Measurements from ENCODE around the gene PTCD1. TPM values are rescaled to one million over a fixed set of nuclear protein-coding genes. Genes with fewer than 3 reads are reported as not detected.
"Not testable (repeated sequence)": the region's sequence is repeated elsewhere in the genome, so short reads cannot be mapped to it uniquely, and the experiment has no call there.

Gene PTCD1
- total and polyA plus RNA-seq, 9 donors, result 3.5 to 8.3 (median 7.3) TPM

DNA sequence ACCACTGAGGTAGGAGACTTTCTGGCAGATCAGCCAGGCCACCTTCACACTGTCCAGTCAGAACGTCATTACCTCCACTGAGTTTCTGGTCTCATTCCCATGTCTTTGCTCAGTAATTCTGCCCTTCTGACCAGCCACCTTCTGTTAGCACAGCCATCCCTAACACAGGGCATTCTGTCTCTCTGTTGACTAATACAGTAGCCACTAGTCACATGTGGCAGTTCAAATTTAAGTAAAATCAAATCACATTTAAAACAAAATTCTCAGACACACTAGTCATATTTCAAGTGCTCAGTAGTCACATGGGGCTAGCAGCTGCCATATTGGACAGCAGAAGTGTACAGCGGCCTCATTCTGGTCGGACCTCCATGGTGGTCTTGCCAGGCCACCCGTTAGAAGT, 7.5 kb upstream of the PTCD1 start:
- Histone ChIP-seq H3K27me3 (no peaks in the 10 kb centered on the region), H3K9me3 (no peaks in the 10 kb centered on the region), H3K4me1 (ENCODE audit: insufficient read depth) (peaks cover 6% of the 10 kb centered on the region), H3K4me3 (no peak overlapping the region), H3K36me3 (no peaks in the 10 kb centered on the region), H3K27ac (no peak overlapping the region)
- 85 to 87% (median 85%) methylated on average over 4 of the region's 4 CpGs for WGBS, 3 donors
- TF ChIP-seq CTCF (IDR thresholded peaks at IDR 0.05) (no peak), EP300 (IDR thresholded peaks at IDR 0.05) (no peak), POLR2A (IDR thresholded peaks at IDR 0.05) (no peak)
- intact Hi-C loops (cut with DNase I), result no loop called here
- DNase-seq, result no peak

DNA sequence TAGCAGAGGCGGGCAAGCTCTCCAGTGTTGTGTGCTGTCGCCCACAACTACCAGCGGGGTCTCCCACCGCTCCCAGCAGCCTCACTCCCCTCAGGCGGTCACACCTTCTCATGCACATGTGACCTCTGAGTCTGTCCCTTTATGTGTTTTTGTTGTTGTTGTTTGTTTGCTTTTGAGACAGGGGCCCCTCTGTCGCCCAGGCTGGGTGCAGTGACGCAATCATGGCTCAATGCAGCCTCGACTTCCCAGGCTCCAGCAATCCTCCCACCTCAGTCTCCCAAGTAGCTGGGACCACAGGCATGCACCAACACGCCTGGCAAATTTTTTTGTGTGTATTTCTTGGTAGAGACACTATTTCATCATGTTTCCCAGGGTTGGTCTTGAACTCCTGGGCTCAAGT, 1.6 kb upstream of the PTCD1 start:
- no peaks in the 10 kb centered on the region for H3K36me3 ChIP-seq
- no peaks in the 10 kb centered on the region for H3K27me3 ChIP-seq
- no peak overlapping the region for H3K27ac ChIP-seq
- H3K4me3 ChIP-seq, result no peak overlapping the region
- 62 to 72% (median 62%) methylated on average over 9 of the region's 9 CpGs for WGBS, 3 donors
- H3K9me3 ChIP-seq, result no peaks in the 10 kb centered on the region
- intact Hi-C loops (cut with DNase I), result no loop called here
- DNase-seq, result no peak
- TF ChIP-seq EP300 (IDR thresholded peaks at IDR 0.05) (no peak), CTCF (IDR thresholded peaks at IDR 0.05) (no peak), POLR2A (IDR thresholded peaks at IDR 0.05) (no peak)
- peaks cover 14% of the 10 kb centered on the region for H3K4me1 ChIP-seq (ENCODE audit: insufficient read depth)

GRCh38 chr7:99437946-99438572, 539 bp downstream of the PTCD1 start:
- no peaks in the 10 kb centered on the region for H3K27me3 ChIP-seq

DNA sequence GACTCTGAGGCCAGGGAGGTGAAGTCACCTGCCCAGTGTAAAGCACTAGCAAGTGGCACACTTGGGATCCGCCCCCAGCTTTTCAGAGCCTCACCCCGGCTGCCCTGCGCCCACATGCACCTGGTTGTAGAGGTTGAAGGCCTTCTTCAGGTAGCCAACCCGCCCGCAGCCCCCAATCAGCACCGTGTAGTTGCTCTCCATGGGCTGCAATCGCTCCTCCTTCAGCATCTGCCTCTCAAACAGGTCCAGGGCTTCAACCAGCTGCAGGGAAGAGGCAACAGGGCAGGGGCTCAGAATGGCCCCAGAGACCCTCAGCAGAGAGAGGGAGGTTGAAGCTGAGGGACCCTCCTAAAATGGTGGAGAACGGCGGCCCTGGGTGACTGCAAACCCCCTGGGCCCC, 5.4 kb downstream of the PTCD1 start:
- intact Hi-C loops (cut with DNase I), result no loop called here
- no peak for DNase-seq
- 89 to 95% (median 90%) methylated on average over 9 of the region's 9 CpGs for WGBS, 3 donors
- Histone ChIP-seq H3K27me3 (no peaks in the 10 kb centered on the region), H3K9me3 (no peaks in the 10 kb centered on the region), H3K36me3 (no peaks in the 10 kb centered on the region), H3K27ac (no peak overlapping the region), H3K4me3 (no peak overlapping the region), H3K4me1 (ENCODE audit: insufficient read depth) (no peaks in the 10 kb centered on the region)
- TF ChIP-seq CTCF (IDR thresholded peaks at IDR 0.05), result no peak
- TF ChIP-seq EP300 (IDR thresholded peaks at IDR 0.05), result no peak
- no peak for TF ChIP-seq POLR2A (IDR thresholded peaks at IDR 0.05)

More at GRCh38 chr7:99437946-99438572, 539 bp downstream of the PTCD1 start:
- intact Hi-C loops (cut with DNase I), result no loop called here
- peaks cover 14% of the 10 kb centered on the region for H3K4me1 ChIP-seq (ENCODE audit: insufficient read depth)
- peak overlapping the region; percentile 94 for H3K4me3 ChIP-seq
- H3K27ac ChIP-seq, result peak overlapping the region; percentile 56 to 68
- WGBS, 3 donors, result 10 to 16% (median 11%) methylated on average over 20 of the region's 20 CpGs
- TF ChIP-seq CTCF (IDR thresholded peaks at IDR 0.05) (no peak), POLR2A (IDR thresholded peaks at IDR 0.05) (no peak), EP300 (IDR thresholded peaks at IDR 0.05) (no peak)
- no peaks in the 10 kb centered on the region for H3K9me3 ChIP-seq
- no peaks in the 10 kb centered on the region for H3K36me3 ChIP-seq
- DNase-seq, result peak in 2 of 5 donors; percentile 29 to 37

- H3K4me3 ChIP-seq; H3K4me1 ChIP-seq (ENCODE audit: insufficient read depth); DNase-seq; H3K27me3 ChIP-seq; intact Hi-C loops (cut with DNase I); H3K27ac ChIP-seq; H3K36me3 ChIP-seq; H3K9me3 ChIP-seq: not testable (repeated sequence)
- WGBS, 3 donors, result 81 to 90% (median 85%) methylated on average over 13 of the region's 13 CpGs
Observed at GRCh38 chr7:99431756-99432540, 6.7 kb downstream of the PTCD1 start.

Measured in ovary (tissue), 9 donors.